ENCODE data around the gene RMRP. TPM values are rescaled to one million over a fixed set of nuclear protein-coding genes. Genes with fewer than 3 reads are reported as not detected.
"Not testable (repeated sequence)": the region's sequence is repeated elsewhere in the genome, so short reads cannot be mapped to it uniquely, and the experiment has no call there.

Gene RMRP
- polyA plus RNA-seq, 3 donors: not detected

GRCh38 chr9:35616681-35617459, 40.9 kb downstream of the RMRP start:
- peak in 1 of 3 donors; percentile 19 for DNase-seq (ENCODE audit: low read depth in 3 of 3, low spot score in 2 of 3)

GRCh38 chr9:35615981-35616680, 41.7 kb downstream of the RMRP start:
- no peak for DNase-seq (ENCODE audit: low read depth in 3 of 3, low spot score in 2 of 3)

- DNase-seq (ENCODE audit: low read depth in 3 of 3, low spot score in 2 of 3): no peak
Measured at GRCh38 chr9:35612843-35613242, 45.0 kb downstream of the RMRP start.

- DNase-seq (ENCODE audit: low read depth in 3 of 3, low spot score in 2 of 3): not testable (repeated sequence)
Measured at GRCh38 chr9:35612066-35612465, 45.8 kb downstream of the RMRP start.

- DNase-seq (ENCODE audit: low read depth in 3 of 3, low spot score in 2 of 3): no peak
Measured at GRCh38 chr9:35611230-35611797, 46.5 kb downstream of the RMRP start.

GRCh38 chr9:35609820-35610163, 48.0 kb downstream of the RMRP start:
- DNase-seq (ENCODE audit: low read depth in 3 of 3, low spot score in 2 of 3): no peak

GRCh38 chr9:35609001-35609819, 48.6 kb downstream of the RMRP start:
- DNase-seq (ENCODE audit: low read depth in 3 of 3, low spot score in 2 of 3): no peak

GRCh38 chr9:35608221-35608620, 49.6 kb downstream of the RMRP start:
- no peak for DNase-seq (ENCODE audit: low read depth in 3 of 3, low spot score in 2 of 3)

Other genes starting within 250 kb of the RMRP start
- 10 to 100 TPM; 16.5 to 16.9 (median 16.7) TPM for gene RUSC2, start 167.9 kb downstream of the RMRP start, polyA plus RNA-seq (ENCODE audit: insufficient read length in 3 of 3)
- 10 to 100 TPM; 30.4 to 37.8 (median 30.7) TPM for gene TESK1, start 52.8 kb downstream of the RMRP start, polyA plus RNA-seq (ENCODE audit: insufficient read length in 3 of 3)
- gene CD72, start 39.6 kb downstream of the RMRP start, polyA plus RNA-seq (ENCODE audit: insufficient read length in 3 of 3): 1 to 10 TPM; 2.1 to 2.7 (median 2.4) TPM
- under 1 TPM; 0.29 to 0.38 (median 0.36) TPM for gene SIT1, start 7.1 kb downstream of the RMRP start, polyA plus RNA-seq (ENCODE audit: insufficient read length in 3 of 3)
- 10 to 100 TPM; 13.4 to 17.3 (median 15.6) TPM for gene CCDC107, start 273 bp upstream of the RMRP start, polyA plus RNA-seq (ENCODE audit: insufficient read length in 3 of 3)
- 1 to 10 TPM; 7.4 to 8.1 (median 7.8) TPM for gene ARHGEF39, start 7.2 kb upstream of the RMRP start, polyA plus RNA-seq (ENCODE audit: insufficient read length in 3 of 3)
- gene CA9, start 15.9 kb upstream of the RMRP start, polyA plus RNA-seq (ENCODE audit: insufficient read length in 3 of 3): 1 to 10 TPM in 1 of 3 donors, under 1 TPM in 2; 0.31 to 1.2 (median 0.60) TPM
- 100 to 1,000 TPM; 127 to 158 (median 147) TPM for gene TPM2, start 31.9 kb upstream of the RMRP start, polyA plus RNA-seq (ENCODE audit: insufficient read length in 3 of 3)
- 100 to 1,000 TPM; 142 to 154 (median 143) TPM for gene TLN1, start 74.2 kb upstream of the RMRP start, polyA plus RNA-seq (ENCODE audit: insufficient read length in 3 of 3)
- gene CREB3, start 74.6 kb upstream of the RMRP start, polyA plus RNA-seq (ENCODE audit: insufficient read length in 3 of 3): 10 to 100 TPM; 40.4 to 42.4 (median 40.8) TPM
- 10 to 100 TPM; 94.3 to 99.8 (median 96.1) TPM for gene GBA2, start 91.2 kb upstream of the RMRP start, polyA plus RNA-seq (ENCODE audit: insufficient read length in 3 of 3)
- 10 to 100 TPM; 28.2 to 29.0 (median 28.4) TPM for gene RGP1, start 91.3 kb upstream of the RMRP start, polyA plus RNA-seq (ENCODE audit: insufficient read length in 3 of 3)
- gene MSMP, start 96.3 kb upstream of the RMRP start, polyA plus RNA-seq (ENCODE audit: insufficient read length in 3 of 3): not detected
- 10 to 100 TPM; 29.0 to 31.4 (median 29.5) TPM for gene NPR2, start 133.6 kb upstream of the RMRP start, polyA plus RNA-seq (ENCODE audit: insufficient read length in 3 of 3)
- gene SPAG8, start 154.2 kb upstream of the RMRP start, polyA plus RNA-seq (ENCODE audit: insufficient read length in 3 of 3): 1 to 10 TPM; 4.2 to 7.0 (median 5.8) TPM
- gene HINT2, start 157.0 kb upstream of the RMRP start, polyA plus RNA-seq (ENCODE audit: insufficient read length in 3 of 3): 10 to 100 TPM; 46.1 to 56.8 (median 53.5) TPM
- under 1 TPM; 0.07 to 0.12 (median 0.11) TPM for gene FAM221B, start 170.7 kb upstream of the RMRP start, polyA plus RNA-seq (ENCODE audit: insufficient read length in 3 of 3)
- gene TMEM8B, start 171.2 kb upstream of the RMRP start, polyA plus RNA-seq (ENCODE audit: insufficient read length in 3 of 3): 10 to 100 TPM; 21.0 to 25.3 (median 21.5) TPM
- gene OR13J1, start 212.4 kb upstream of the RMRP start, polyA plus RNA-seq (ENCODE audit: insufficient read length in 3 of 3): under 1 TPM in 1 of 3 donors, not detected in 2; 0.08 TPM
- gene HRCT1, start 248.2 kb upstream of the RMRP start, polyA plus RNA-seq (ENCODE audit: insufficient read length in 3 of 3): under 1 TPM in 2 of 3 donors, not detected in 1; 0.12 to 0.55 TPM

Measured in right renal cortex interstitium (tissue), 3 donors.